ENCODE results near the gene SS18L1.

The SS18L1 gene

GRCh38 chr20:62186887-62187866 is 43.6 kb downstream of the SS18L1 start:
- ChIA-PET POLR2A (no interaction called here), CTCF (interaction anchor here (0.6 kb wide), 1 partner anchor 51 kb away, joined by 4 read pairs; no protein-coding TSS in a partner anchor)
- TF ChIP-seq NFRKB (IDR thresholded peaks at IDR 0.05), result no peak
- TF ChIP-seq LEF1 (IDR thresholded peaks at IDR 0.05; ENCODE audit: borderline replicate concordance), result no peak
- TF ChIP-seq FOXK2 (IDR thresholded peaks at IDR 0.05), result no peak
- TF ChIP-seq ZNF384 (IDR thresholded peaks at IDR 0.05), result no peak
- TF ChIP-seq HDGF (IDR thresholded peaks at IDR 0.05; ENCODE audit: borderline replicate concordance), result no peak
- no peak for TF ChIP-seq PKNOX1 (IDR thresholded peaks at IDR 0.05)
- TF ChIP-seq BHLHE40 (IDR thresholded peaks at IDR 0.05; ENCODE audit: borderline replicate concordance), result no peak
- TF ChIP-seq ELF4 (IDR thresholded peaks at IDR 0.05), result no peak
- no peak for TF ChIP-seq L3MBTL2 (conservative IDR thresholded peaks at IDR 0.05)
- no peak for TF ChIP-seq FOXM1 (IDR thresholded peaks at IDR 0.05; ENCODE audit: borderline replicate concordance)
- TF ChIP-seq FOXA1 (IDR thresholded peaks at IDR 0.05), result no peak
- no peak for TF ChIP-seq SP1 (IDR thresholded peaks at IDR 0.05)
- TF ChIP-seq ARNT (IDR thresholded peaks at IDR 0.05), result no peak
- DNase-seq (ENCODE audit: extremely low spot score), result no peak

- DNase-seq (ENCODE audit: extremely low spot score), result no peak
- POLR2A ChIA-PET, result no interaction called here
- CTCF ChIA-PET, result no interaction called here
- no peak for TF ChIP-seq FOXA1 (IDR thresholded peaks at IDR 0.05)
- TF ChIP-seq SP1 (IDR thresholded peaks at IDR 0.05), result no peak
- no peak for TF ChIP-seq SUZ12 (IDR thresholded peaks at IDR 0.05)
- no peak for TF ChIP-seq LEF1 (IDR thresholded peaks at IDR 0.05; ENCODE audit: borderline replicate concordance)
- no peak for TF ChIP-seq FOXM1 (IDR thresholded peaks at IDR 0.05; ENCODE audit: borderline replicate concordance)
These were observed 47.3 kb downstream of the SS18L1 start for GRCh38 chr20:62190639-62191411.

- DNase-seq (ENCODE audit: extremely low spot score), result no peak
- TF ChIP-seq FOXK2 (IDR thresholded peaks at IDR 0.05), result no peak
- TF ChIP-seq ARNT (IDR thresholded peaks at IDR 0.05), result no peak
- no peak for TF ChIP-seq L3MBTL2 (conservative IDR thresholded peaks at IDR 0.05)
- TF ChIP-seq PKNOX1 (IDR thresholded peaks at IDR 0.05), result no peak
- TF ChIP-seq ELF4 (IDR thresholded peaks at IDR 0.05), result no peak
- no peak for TF ChIP-seq LEF1 (IDR thresholded peaks at IDR 0.05; ENCODE audit: borderline replicate concordance)
- no peak for TF ChIP-seq FOXA1 (IDR thresholded peaks at IDR 0.05)
- TF ChIP-seq ZNF384 (IDR thresholded peaks at IDR 0.05), result no peak
- no peak for TF ChIP-seq HDGF (IDR thresholded peaks at IDR 0.05; ENCODE audit: borderline replicate concordance)
- TF ChIP-seq SUZ12 (IDR thresholded peaks at IDR 0.05), result no peak
- TF ChIP-seq FOXM1 (IDR thresholded peaks at IDR 0.05; ENCODE audit: borderline replicate concordance), result no peak
- TF ChIP-seq CTBP1 (IDR thresholded peaks at IDR 0.05; ENCODE audit: borderline replicate concordance), result no peak
- no peak for TF ChIP-seq TARDBP (IDR thresholded peaks at IDR 0.05)
- no peak for TF ChIP-seq SP1 (IDR thresholded peaks at IDR 0.05)
- no peak for TF ChIP-seq BHLHE40 (IDR thresholded peaks at IDR 0.05; ENCODE audit: borderline replicate concordance)
- TF ChIP-seq NFRKB (IDR thresholded peaks at IDR 0.05), result no peak
- ChIA-PET CTCF (no interaction called here), POLR2A (no interaction called here)
These were observed 48.4 kb downstream of the SS18L1 start for GRCh38 chr20:62191781-62192559.

GRCh38 chr20:62192635-62193034 is 49.1 kb downstream of the SS18L1 start:
- no peak for DNase-seq (ENCODE audit: extremely low spot score)
- ChIA-PET CTCF (no interaction called here), POLR2A (no interaction called here)
- TF ChIP-seq LEF1 (IDR thresholded peaks at IDR 0.05; ENCODE audit: borderline replicate concordance) (no peak), SUZ12 (IDR thresholded peaks at IDR 0.05) (no peak), ELF4 (IDR thresholded peaks at IDR 0.05) (no peak), ARNT (IDR thresholded peaks at IDR 0.05) (no peak), ZNF384 (IDR thresholded peaks at IDR 0.05) (no peak), FOXA1 (IDR thresholded peaks at IDR 0.05) (no peak), CTBP1 (IDR thresholded peaks at IDR 0.05; ENCODE audit: borderline replicate concordance) (no peak), TARDBP (IDR thresholded peaks at IDR 0.05) (no peak), FOXK2 (IDR thresholded peaks at IDR 0.05) (no peak), HDGF (IDR thresholded peaks at IDR 0.05; ENCODE audit: borderline replicate concordance) (no peak), NFRKB (IDR thresholded peaks at IDR 0.05) (no peak), PKNOX1 (IDR thresholded peaks at IDR 0.05) (no peak), FOXM1 (IDR thresholded peaks at IDR 0.05; ENCODE audit: borderline replicate concordance) (no peak), BHLHE40 (IDR thresholded peaks at IDR 0.05; ENCODE audit: borderline replicate concordance) (no peak), L3MBTL2 (conservative IDR thresholded peaks at IDR 0.05) (no peak), SP1 (IDR thresholded peaks at IDR 0.05) (no peak)
